Upper lobe of right lung (tissue), 1 donor: ENCODE data around the gene UBL3. TPM values are rescaled to one million over a fixed set of nuclear protein-coding genes. Genes with fewer than 3 reads are reported as not detected.

ENCODE experiments used
- ATAC-seq: fragments of 200-7000 bp; cut with Tn5 transposase; one replicate; pipeline ENCODE4 v1.9.1; 2020; ENCODE audit warnings: mild to moderate bottlenecking, moderate library complexity
- DNase-seq: peaks from one replicate; pipeline ENCODE4 v3.0.0-alpha.2; 2020
- H3K27ac ChIP-seq: fragments of 200-600 bp; one replicate; pipeline ENCODE4 v1.8.0; 2022
- H3K27me3 ChIP-seq: fragments of 200-600 bp; one replicate; pipeline ENCODE4 v1.8.0; 2022; ENCODE audit warnings: mild to moderate bottlenecking
- H3K36me3 ChIP-seq: fragments of 200-600 bp; one replicate; pipeline ENCODE4 v1.8.0; 2022
- H3K4me1 ChIP-seq: fragments of 200-600 bp; one replicate; pipeline ENCODE4 v1.8.0; 2022
- H3K4me3 ChIP-seq: fragments of 200-600 bp; one replicate; pipeline ENCODE4 v1.8.0; 2022; ENCODE audit warnings: mild to moderate bottlenecking
- H3K9me3 ChIP-seq: fragments of 200-600 bp; one replicate; pipeline ENCODE4 v1.8.0; 2022
- intact Hi-C: fragments of 100-400 bp; cut with DNase I; formaldehyde crosslinking; loops from one replicate; pipeline ENCODE4 v1.11.0; 2022
- total RNA-seq: library from RNA; stranded (reverse); fragmentation: NEBNext Ultra II Directional; extraction: Animal tissue kit (Norgen Biotek cat#: 25700); gene quantifications from one replicate; pipeline ENCODE4 v1.2.1, GENCODE V29; 2021
- TF ChIP-seq, protein P1 (sequence below): fragments of 200-600 bp; IDR thresholded peaks from one replicate; pipeline ENCODE4 v1.8.0; 2022; ENCODE audit warnings: antibody characterized with exemption
- donor health status: DM: no; HTN: yes; CAD: no; lungs with severe emphysema.

The UBL3 gene
- total RNA-seq, 1 donor from 2014 or later, result 56.1 TPM

DNA sequence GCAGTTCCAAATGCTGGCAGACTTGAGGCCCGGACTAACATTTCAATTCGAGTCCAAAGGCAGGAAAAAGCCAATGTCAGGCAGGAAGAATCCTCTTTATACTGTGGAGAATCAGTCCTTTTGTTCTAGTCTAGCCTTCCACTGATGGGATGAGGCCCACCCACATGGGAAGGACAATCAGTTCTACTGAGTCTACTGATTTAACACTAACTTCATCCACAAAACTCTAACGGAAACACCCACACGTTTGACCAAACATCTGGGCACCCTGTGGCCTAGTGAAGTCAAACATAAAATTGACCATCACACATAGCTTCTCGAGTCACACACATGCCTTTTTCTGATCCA, 100.3 kb downstream of the UBL3 start:
- H3K4me1 ChIP-seq, result no peaks in the 10 kb centered on the region
- no peaks in the 10 kb centered on the region for H3K9me3 ChIP-seq
- no peaks in the 10 kb centered on the region for H3K36me3 ChIP-seq
- H3K27me3 ChIP-seq, result no peaks in the 10 kb centered on the region
- H3K27ac ChIP-seq, result no peak overlapping the region
- no peak overlapping the region for H3K4me3 ChIP-seq
- ATAC-seq, result no peak
- TF ChIP-seq, protein P1, sequence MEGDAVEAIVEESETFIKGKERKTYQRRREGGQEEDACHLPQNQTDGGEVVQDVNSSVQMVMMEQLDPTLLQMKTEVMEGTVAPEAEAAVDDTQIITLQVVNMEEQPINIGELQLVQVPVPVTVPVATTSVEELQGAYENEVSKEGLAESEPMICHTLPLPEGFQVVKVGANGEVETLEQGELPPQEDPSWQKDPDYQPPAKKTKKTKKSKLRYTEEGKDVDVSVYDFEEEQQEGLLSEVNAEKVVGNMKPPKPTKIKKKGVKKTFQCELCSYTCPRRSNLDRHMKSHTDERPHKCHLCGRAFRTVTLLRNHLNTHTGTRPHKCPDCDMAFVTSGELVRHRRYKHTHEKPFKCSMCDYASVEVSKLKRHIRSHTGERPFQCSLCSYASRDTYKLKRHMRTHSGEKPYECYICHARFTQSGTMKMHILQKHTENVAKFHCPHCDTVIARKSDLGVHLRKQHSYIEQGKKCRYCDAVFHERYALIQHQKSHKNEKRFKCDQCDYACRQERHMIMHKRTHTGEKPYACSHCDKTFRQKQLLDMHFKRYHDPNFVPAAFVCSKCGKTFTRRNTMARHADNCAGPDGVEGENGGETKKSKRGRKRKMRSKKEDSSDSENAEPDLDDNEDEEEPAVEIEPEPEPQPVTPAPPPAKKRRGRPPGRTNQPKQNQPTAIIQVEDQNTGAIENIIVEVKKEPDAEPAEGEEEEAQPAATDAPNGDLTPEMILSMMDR, result no peak
- intact Hi-C loops, result no loop called here
- DNase-seq, result no peak

- no peaks in the 10 kb centered on the region for H3K36me3 ChIP-seq
- H3K27me3 ChIP-seq, result no peaks in the 10 kb centered on the region
- no peaks in the 10 kb centered on the region for H3K9me3 ChIP-seq
- TF ChIP-seq, protein P1, result no peak
- no peak overlapping the region for H3K27ac ChIP-seq
- ATAC-seq, result no peak
- no peaks in the 10 kb centered on the region for H3K4me1 ChIP-seq
- DNase-seq, result no peak
- no peak overlapping the region for H3K4me3 ChIP-seq
- intact Hi-C loops, result no loop called here
These were observed 100.8 kb downstream of the UBL3 start for GRCh38 chr13:29749401-29750182.

DNA sequence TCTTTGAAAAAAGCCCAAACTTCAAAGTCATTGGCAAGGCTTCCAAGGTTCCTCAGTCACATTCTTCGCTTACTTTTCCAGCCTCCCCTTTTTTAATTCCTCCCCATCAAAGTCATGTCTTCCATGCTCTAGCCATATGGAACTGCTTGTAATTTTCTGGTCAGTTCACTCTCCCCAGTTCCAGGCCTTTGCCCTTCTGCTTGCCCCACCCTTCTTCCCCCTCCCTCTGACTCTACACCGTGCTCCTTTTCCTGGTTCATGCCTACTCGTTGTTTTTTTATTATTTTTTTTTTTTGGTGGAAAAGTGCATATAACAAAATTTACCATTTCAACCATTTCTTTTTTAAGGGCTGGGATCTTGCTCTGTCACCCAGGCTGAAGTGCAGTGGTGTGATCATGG, 102.3 kb downstream of the UBL3 start:
- H3K27ac ChIP-seq, result no peak overlapping the region
- TF ChIP-seq, protein P1, result no peak
- intact Hi-C loops, result no loop called here

GRCh38 chr13:29746148-29746677, 104.2 kb downstream of the UBL3 start:
- Histone ChIP-seq H3K36me3 (no peaks in the 10 kb centered on the region), H3K9me3 (no peaks in the 10 kb centered on the region), H3K27ac (no peak overlapping the region), H3K27me3 (no peaks in the 10 kb centered on the region), H3K4me3 (no peak overlapping the region), H3K4me1 (no peaks in the 10 kb centered on the region)
- TF ChIP-seq, protein P1, result no peak
- no peak for ATAC-seq
- intact Hi-C loops, result no loop called here
- no peak for DNase-seq

More for the DNA sequence above, 102.3 kb downstream of the UBL3 start:
- Histone ChIP-seq H3K9me3 (no peaks in the 10 kb centered on the region), H3K4me1 (no peaks in the 10 kb centered on the region), H3K36me3 (no peaks in the 10 kb centered on the region), H3K4me3 (no peak overlapping the region), H3K27me3 (no peaks in the 10 kb centered on the region)
- no peak for ATAC-seq
- no peak for DNase-seq

- ATAC-seq, result no peak
- intact Hi-C loops, result no loop called here
- H3K9me3 ChIP-seq, result no peaks in the 10 kb centered on the region
These were observed 104.7 kb downstream of the UBL3 start for GRCh38 chr13:29745704-29746103.

More at GRCh38 chr13:29745704-29746103, 104.7 kb downstream of the UBL3 start:
- no peaks in the 10 kb centered on the region for H3K4me1 ChIP-seq
- H3K27ac ChIP-seq, result no peak overlapping the region
- H3K4me3 ChIP-seq, result no peak overlapping the region
- TF ChIP-seq, protein P1, result no peak
- H3K27me3 ChIP-seq, result no peaks in the 10 kb centered on the region
- no peak for DNase-seq
- no peaks in the 10 kb centered on the region for H3K36me3 ChIP-seq
